ENCODE results near the gene SLC15A3. TPM values are rescaled to one million over a fixed set of nuclear protein-coding genes. Genes with fewer than 3 reads are reported as not detected.

SLC15A3 gene
- total RNA-seq, 1 donor = 77.6 TPM

GRCh38 chr11:60944490-60945294 is 7.3 kb downstream of the SLC15A3 start:
- Histone ChIP-seq H3K4me1 (ENCODE audit: insufficient read depth, low read length) (peaks cover 23% of the 10 kb centered on the region), H3K4me3 (ENCODE audit: low read length) (no peak overlapping the region), H3K27me3 (ENCODE audit: insufficient read depth, low read length) (no peaks in the 10 kb centered on the region), H3K9me3 (ENCODE audit: low read depth, low read length) (no peaks in the 10 kb centered on the region)

DNA sequence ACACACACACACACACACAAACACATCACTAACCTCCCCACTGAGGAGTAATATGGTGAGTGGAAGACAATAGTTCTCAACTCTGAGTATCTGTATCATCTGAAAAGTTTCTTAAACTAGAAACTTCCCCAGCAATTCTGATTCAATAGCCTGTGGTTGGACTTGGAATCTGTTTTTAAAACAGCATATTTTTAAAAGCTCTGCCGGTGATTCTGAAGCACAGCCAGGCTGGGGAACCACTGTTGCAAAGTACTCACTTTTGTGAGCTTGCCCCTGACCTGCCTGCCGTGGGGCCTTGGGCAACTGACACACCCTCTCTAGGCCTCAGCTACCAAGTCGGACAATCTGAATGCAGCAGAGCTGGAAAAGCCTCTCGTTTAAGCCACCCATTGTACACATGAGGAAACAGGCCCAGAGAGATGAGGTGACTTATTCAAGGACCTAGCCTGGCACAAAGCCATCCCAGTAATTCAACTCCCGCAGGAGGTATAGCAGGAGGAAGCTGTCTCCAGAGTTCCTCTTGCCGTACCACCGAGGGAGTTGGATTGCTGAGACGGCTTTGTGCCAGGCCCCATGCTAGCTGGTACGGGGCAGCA is 8.9 kb downstream of the SLC15A3 start:
- Histone ChIP-seq H3K9me3 (ENCODE audit: low read depth, low read length) (no peaks in the 10 kb centered on the region), H3K27me3 (ENCODE audit: insufficient read depth, low read length) (no peaks in the 10 kb centered on the region)

GRCh38 chr11:60942219-60942618 is 9.8 kb downstream of the SLC15A3 start:
- no peaks in the 10 kb centered on the region for H3K9me3 ChIP-seq (ENCODE audit: low read depth, low read length)
- H3K27me3 ChIP-seq (ENCODE audit: insufficient read depth, low read length) = no peaks in the 10 kb centered on the region
- peaks cover 5% of the 10 kb centered on the region for H3K4me1 ChIP-seq (ENCODE audit: insufficient read depth, low read length)
- H3K4me3 ChIP-seq (ENCODE audit: low read length) = no peak overlapping the region

More for the DNA sequence above, 8.9 kb downstream of the SLC15A3 start:
- Histone ChIP-seq H3K4me3 (ENCODE audit: low read length) (no peak overlapping the region), H3K4me1 (ENCODE audit: insufficient read depth, low read length) (peaks cover 10% of the 10 kb centered on the region)

DNA sequence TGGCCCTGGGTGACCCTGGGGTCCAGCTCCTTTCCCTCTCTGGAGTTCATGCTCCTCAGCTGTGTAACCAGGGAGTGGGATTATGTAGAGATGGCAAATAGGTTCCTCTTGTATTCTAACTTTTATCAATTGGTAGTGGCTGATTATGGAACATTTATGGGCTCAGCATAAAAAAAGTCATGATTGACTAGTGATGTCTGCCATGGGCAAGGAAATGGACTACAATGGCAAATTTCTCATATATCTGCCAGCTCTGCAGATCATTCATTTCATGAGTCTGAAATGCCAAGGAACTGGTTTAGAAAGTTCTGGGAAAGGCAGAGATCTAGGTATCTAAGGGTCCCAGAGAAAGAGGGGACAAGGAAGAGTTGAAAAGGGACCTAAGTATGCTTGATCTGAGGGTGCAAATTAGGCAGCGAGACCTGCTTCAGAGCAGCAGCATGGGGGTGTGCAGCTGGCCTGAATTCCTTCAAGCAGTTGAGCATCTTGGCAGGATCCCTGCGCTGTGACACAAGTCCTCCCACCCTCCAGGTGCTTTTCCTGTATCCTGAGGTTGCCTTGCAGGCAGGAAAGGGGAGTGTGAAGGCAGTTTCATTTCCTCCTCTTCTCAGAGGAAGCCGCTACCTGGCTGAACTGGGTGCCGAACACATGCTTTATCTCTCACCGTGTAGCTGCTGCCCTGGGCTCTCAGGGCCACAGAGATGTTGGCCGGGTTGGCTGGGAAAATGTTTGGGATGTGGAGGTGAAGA is 10.4 kb downstream of the SLC15A3 start:
- no peak overlapping the region for H3K4me3 ChIP-seq (ENCODE audit: low read length)
- H3K27me3 ChIP-seq (ENCODE audit: insufficient read depth, low read length) = no peaks in the 10 kb centered on the region
- no peaks in the 10 kb centered on the region for H3K9me3 ChIP-seq (ENCODE audit: low read depth, low read length)
- H3K4me1 ChIP-seq (ENCODE audit: insufficient read depth, low read length) = peaks cover 5% of the 10 kb centered on the region

DNA sequence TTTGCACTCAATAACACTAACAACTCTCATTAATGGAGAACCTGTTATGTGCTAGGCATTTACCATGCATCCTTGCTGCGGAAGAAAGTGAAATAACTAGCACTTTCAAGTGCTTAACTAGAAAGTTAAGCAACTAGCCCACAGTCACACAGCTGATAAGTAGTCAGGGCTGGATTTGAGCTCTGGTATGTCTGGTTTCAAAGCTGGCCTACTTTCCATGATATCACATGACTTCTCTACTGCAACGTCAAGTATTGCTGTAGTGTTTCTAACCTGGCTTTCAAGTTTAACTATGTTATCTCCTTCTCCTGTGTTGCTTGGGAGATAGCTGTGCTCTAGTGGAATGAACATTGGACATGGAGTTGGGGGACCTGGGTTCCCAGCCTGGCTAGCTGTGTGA is 12.1 kb downstream of the SLC15A3 start:
- no peak overlapping the region for H3K4me3 ChIP-seq (ENCODE audit: low read length)
- no peaks in the 10 kb centered on the region for H3K27me3 ChIP-seq (ENCODE audit: insufficient read depth, low read length)
- no peaks in the 10 kb centered on the region for H3K9me3 ChIP-seq (ENCODE audit: low read depth, low read length)
- H3K4me1 ChIP-seq (ENCODE audit: insufficient read depth, low read length) = peaks cover 5% of the 10 kb centered on the region

DNA sequence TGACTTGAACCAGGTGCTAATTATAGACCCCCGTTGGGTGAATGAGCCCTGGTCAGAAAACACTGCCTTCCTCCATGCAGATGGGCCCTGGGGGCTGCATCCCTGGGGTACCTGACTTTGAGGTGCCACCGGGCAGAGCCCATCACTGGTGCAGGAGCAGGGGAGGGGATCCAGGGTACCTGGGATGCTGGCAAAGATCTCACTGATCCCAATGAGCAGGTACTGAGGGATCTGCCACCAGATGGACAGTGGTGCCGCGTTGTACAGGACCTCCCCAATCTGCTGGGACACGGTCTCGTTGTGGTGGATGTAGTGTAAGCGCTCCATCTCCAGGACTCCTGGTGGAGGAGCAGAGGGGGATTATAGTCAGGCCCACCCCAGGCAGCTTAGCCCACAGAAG is 12.7 kb downstream of the SLC15A3 start:
- H3K4me3 ChIP-seq (ENCODE audit: low read length) = no peak overlapping the region
- no peaks in the 10 kb centered on the region for H3K27me3 ChIP-seq (ENCODE audit: insufficient read depth, low read length)
- peaks cover 5% of the 10 kb centered on the region for H3K4me1 ChIP-seq (ENCODE audit: insufficient read depth, low read length)
- H3K9me3 ChIP-seq (ENCODE audit: low read depth, low read length) = no peaks in the 10 kb centered on the region

DNA sequence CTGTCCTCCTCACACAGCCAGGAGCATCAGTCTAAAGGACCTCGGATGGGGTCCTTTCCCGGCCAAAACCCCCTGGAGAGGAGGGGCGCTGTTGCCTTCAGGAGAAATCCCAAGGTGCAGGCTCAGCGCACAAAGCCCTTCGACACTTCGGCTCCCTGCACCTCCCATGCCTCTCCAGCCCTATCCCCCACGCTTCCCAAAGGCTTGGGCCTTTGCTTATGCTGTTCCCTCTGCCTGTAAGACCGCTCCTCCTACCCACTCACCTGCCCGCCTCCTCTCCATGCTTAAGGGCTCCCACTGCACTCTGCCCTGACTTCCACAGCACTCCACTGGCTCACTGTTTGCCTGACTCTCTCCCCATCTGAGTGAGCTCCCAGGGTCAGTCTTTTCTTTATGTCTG is 13.5 kb downstream of the SLC15A3 start:
- no peaks in the 10 kb centered on the region for H3K9me3 ChIP-seq (ENCODE audit: low read depth, low read length)
- H3K27me3 ChIP-seq (ENCODE audit: insufficient read depth, low read length) = no peaks in the 10 kb centered on the region
- H3K4me3 ChIP-seq (ENCODE audit: low read length) = no peak overlapping the region
- peaks cover 5% of the 10 kb centered on the region for H3K4me1 ChIP-seq (ENCODE audit: insufficient read depth, low read length)

DNA sequence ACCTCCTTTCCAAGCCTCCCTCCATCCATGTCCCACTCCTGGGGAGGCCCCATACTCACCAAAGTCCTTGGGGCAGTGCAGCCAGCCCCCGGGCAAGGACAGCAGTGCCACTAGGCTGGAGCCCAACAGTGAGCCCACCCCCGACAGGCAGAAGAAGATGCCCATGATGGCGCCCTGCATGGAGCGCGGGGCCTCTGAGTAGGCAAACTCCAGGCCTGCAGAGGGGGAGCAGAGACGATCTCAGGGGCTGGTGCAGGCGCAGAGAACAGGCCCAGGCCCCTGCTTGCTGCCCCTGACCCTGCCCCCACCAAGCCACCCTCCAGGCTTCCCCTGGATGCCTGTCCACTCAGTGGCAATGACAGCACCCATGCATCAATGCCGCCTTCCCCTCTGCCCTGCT is 14.2 kb downstream of the SLC15A3 start:
- Histone ChIP-seq H3K27me3 (ENCODE audit: insufficient read depth, low read length) (no peaks in the 10 kb centered on the region), H3K4me1 (ENCODE audit: insufficient read depth, low read length) (peaks cover 6% of the 10 kb centered on the region), H3K9me3 (ENCODE audit: low read depth, low read length) (no peaks in the 10 kb centered on the region), H3K4me3 (ENCODE audit: low read length) (no peak overlapping the region)

DNA sequence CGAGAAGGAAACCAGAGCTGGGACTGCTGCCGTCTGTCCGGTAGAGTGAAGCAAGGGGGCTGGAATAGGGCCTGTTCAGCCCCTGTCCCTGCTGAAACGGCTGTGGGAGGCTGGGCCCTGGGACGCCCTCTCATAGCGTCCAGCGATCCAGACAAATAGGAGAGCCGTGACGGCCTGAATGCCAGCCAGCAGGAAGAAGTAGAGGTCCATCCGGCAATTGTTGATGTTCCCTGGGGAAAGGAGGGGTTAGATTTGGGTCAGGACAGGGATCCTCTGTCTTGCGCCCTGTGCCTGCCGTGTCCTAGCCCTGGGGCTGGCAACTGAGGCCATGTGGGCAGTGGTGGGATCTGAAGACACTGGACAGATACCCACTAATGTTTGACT is 14.8 kb downstream of the SLC15A3 start:
- H3K27me3 ChIP-seq (ENCODE audit: insufficient read depth, low read length) = no peaks in the 10 kb centered on the region
- H3K9me3 ChIP-seq (ENCODE audit: low read depth, low read length) = no peaks in the 10 kb centered on the region
- no peak overlapping the region for H3K4me3 ChIP-seq (ENCODE audit: low read length)
- peaks cover 5% of the 10 kb centered on the region for H3K4me1 ChIP-seq (ENCODE audit: insufficient read depth, low read length)

DNA sequence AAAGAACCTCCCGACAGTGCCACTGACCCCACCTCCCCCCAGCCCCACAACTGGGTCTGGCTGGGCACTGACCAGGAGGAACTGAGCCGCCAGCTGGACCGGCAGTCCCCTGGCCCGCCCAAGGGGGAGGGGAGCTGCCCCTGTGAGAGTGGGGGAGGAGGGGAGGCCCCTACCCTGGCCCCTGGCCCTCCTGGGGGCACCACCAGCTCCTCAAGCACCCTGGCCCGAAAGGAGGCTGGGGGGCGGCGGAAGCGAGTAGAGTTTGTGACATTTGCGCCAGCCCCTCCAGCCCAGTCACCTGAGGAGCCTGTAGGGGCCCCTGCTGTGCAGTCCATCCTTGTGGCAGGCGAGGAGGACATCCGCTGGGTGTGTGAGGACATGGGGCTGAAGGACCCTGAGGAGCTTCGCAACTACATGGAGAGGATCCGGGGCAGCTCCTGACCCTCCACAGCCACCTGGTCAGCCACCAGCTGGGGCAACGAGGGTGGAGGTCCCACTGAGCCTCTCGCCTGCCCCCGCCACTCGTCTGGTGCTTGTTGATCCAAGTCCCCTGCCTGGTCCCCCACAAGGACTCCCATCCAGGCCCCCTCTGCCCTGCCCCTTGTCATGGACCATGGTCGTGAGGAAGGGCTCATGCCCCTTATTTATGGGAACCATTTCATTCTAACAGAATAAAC is 15.4 kb downstream of the SLC15A3 start:
- no peaks in the 10 kb centered on the region for H3K27me3 ChIP-seq (ENCODE audit: insufficient read depth, low read length)
- H3K9me3 ChIP-seq (ENCODE audit: low read depth, low read length) = no peaks in the 10 kb centered on the region
- H3K4me1 ChIP-seq (ENCODE audit: insufficient read depth, low read length) = peaks cover 8% of the 10 kb centered on the region
- H3K4me3 ChIP-seq (ENCODE audit: low read length) = no peak overlapping the region

DNA sequence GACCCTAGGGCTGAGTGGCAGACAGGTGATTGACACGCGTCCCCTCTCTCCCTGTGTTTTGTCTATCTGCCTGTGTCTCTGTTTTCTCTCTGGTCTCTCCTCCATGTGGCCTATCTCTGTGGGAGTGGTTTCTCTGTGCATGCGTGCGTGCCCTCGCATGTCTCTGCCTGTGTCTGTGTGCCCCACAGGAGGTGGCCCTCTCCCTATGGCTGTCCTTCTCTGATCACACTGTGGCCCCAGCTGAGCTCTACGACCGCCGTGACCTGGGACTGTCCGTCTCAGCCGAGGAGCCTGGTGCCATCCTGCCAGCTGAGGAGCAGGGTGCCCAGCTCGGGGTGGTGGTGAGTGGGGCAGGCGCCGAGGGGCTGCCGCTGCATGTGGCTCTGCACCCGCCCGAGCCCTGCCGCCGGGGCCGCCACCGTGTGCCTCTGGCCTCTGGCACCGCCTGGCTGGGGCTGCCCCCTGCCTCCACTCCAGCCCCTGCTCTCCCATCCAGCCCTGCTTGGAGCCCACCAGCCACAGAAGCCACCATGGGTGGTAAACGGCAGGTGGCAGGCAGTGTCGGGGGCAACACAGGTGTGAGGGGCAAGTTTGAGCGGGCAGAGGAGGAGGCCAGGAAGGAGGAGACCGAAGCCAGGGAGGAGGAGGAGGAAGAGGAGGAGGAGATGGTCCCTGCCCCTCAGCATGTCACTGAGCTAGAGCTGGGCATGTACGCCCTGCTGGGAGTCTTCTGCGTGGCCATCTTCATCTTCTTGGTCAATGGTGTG is 16.1 kb downstream of the SLC15A3 start:
- Histone ChIP-seq H3K27me3 (ENCODE audit: insufficient read depth, low read length) (no peaks in the 10 kb centered on the region), H3K4me1 (ENCODE audit: insufficient read depth, low read length) (peaks cover 14% of the 10 kb centered on the region), H3K4me3 (ENCODE audit: low read length) (no peak overlapping the region), H3K9me3 (ENCODE audit: low read depth, low read length) (no peaks in the 10 kb centered on the region)

DNA sequence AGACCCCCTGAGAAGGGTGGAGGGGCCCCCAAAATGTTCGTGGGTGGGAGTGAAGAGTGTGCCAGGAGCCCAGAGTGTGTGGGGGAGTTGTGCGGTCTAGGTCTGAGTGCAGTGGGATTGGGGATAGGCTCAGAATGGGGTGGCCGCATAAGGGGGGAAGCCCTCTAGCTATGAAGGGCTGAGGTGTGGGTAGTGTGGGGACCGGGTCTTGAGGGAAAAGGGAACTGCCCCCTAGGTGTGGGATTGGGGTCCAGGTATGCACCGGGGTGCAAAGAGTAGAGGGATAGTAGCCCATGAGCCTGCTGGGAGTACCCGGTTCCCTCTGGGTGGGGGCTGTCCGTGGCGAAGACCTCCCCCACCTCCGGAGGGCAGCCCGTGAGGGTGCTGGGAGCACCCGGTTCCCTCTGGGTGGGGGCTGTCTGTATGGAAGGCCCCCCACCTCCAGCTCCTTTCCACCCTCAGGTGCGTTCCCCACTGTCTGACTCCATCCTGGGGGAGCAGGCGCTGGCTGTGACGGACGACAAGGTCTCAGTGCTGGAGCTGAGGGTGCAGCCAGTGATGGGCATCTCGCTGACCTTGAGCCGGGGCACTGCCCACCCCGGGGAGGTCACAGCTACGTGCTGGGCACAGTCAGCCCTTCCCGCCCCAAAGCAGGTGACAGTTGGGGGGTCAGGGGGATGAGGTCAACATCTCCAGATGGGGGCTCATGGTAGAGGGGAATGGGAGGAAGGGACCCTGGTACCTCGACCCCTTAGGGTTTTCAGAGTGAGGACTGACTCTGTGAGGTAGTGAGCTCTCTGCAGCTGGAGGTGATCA is 17.0 kb downstream of the SLC15A3 start:
- H3K27me3 ChIP-seq (ENCODE audit: insufficient read depth, low read length) = no peaks in the 10 kb centered on the region
- no peak overlapping the region for H3K4me3 ChIP-seq (ENCODE audit: low read length)
- H3K9me3 ChIP-seq (ENCODE audit: low read depth, low read length) = no peaks in the 10 kb centered on the region
- H3K4me1 ChIP-seq (ENCODE audit: insufficient read depth, low read length) = peaks cover 14% of the 10 kb centered on the region

DNA sequence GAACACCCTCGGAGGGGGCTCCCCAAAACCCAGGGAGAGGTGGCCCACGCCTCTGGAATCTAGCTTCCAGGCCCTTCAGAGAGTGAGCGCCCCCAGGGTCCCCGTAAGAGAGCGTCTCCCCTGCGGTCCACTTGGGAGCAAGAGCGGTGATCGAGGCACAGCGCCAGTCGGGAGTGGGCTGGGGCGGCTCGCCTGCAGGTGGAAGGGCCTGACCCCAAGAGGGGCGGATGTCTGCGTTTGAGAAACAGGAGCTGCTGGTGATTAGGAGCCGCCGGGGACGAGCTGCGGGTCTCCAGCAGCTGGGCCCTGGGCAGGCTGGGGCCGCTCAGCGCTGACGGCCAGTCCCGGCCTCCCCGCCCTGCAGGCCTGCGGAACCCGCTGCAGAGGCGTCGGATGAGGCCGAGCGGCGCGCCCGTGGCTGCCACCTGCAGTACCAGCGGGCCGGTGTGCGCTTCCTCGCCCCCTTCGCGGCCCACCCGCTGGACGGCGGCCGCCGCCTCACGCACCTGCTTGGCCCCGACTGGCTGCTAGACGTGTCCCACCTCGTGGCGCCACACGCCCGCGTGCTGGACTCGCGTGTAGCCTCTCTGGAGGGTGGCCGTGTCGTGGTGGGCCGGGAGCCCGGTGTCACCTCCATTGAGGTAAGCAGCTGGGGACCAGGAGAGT is 17.7 kb downstream of the SLC15A3 start:
- peaks cover 14% of the 10 kb centered on the region for H3K4me1 ChIP-seq (ENCODE audit: insufficient read depth, low read length)
- no peak overlapping the region for H3K4me3 ChIP-seq (ENCODE audit: low read length)
- no peaks in the 10 kb centered on the region for H3K27me3 ChIP-seq (ENCODE audit: insufficient read depth, low read length)
- no peaks in the 10 kb centered on the region for H3K9me3 ChIP-seq (ENCODE audit: low read depth, low read length)
